Thyroid gland (tissue), 4 donors: Measurements from ENCODE around the gene WNT7A.

Experiments used
- CTCF ChIP-seq, 6 experiments: fragments of 200-600 bp in 3 of 6; fragments of 450-650 bp in 3 of 6; sonication (generic) in 3 of 6; IDR thresholded peaks; one replicate each; pipeline ENCODE4 v1.5.1; 2016 to 2019; ENCODE audit warnings: antibody characterized with exemption in 6 of 6, mild to moderate bottlenecking in 2 of 6, inconsistent platforms in 1 of 6, moderate library complexity in 1 of 6
- POLR2A ChIP-seq, 2 donors: fragments of 450-650 bp; IDR thresholded peaks; one replicate each; pipeline ENCODE4 v1.6.1; 2017; ENCODE audit warnings: antibody characterized with exemption in 2 of 2, mild to moderate bottlenecking in 2 of 2, moderate library complexity in 1 of 2

- no peak for TF ChIP-seq POLR2A (IDR thresholded peaks at IDR 0.05)
- no peak for TF ChIP-seq CTCF (IDR thresholded peaks at IDR 0.05)
Measured at GRCh38 chr3:13901935-13902584, 22.2 kb upstream of the WNT7A start.
